GM12878 (cell line): ENCODE measurements around the gene PEX11A.

Experiments used
- ATF2 ChIP-seq: IDR thresholded peaks from 2 replicates; pipeline ENCODE4 v1.6.1; 2012; ENCODE audit warnings: low read length, inconsistent platforms
- BCLAF1 ChIP-seq: fragments of 450-650 bp; IDR thresholded peaks from 2 replicates; pipeline ENCODE4 v1.6.1; 2017; ENCODE audit warnings: antibody characterized with exemption, mild to moderate bottlenecking, moderate library complexity
- CBX3 ChIP-seq: fragments of 200-600 bp; sonication (generic); IDR thresholded peaks from 2 replicates; pipeline ENCODE4 v1.6.1; 2016; ENCODE audit warnings: low read depth, borderline replicate concordance
- MAX ChIP-seq: IDR thresholded peaks from 2 replicates; pipeline ENCODE4 v1.6.1; 2012; ENCODE audit warnings: low read depth, low read length, improper control_type of control experiment
- POLR2A ChIP-seq: IDR thresholded peaks from 2 replicates; pipeline ENCODE4 v1.6.1; 2011; ENCODE audit warnings: low read depth, mild to moderate bottlenecking, low read length
- RBBP5 ChIP-seq: fragments of 200-600 bp; sonication (generic); conservative IDR thresholded peaks from 2 replicates; pipeline ENCODE4 v1.6.1; 2016
- RCOR1 ChIP-seq: conservative IDR thresholded peaks from 2 replicates; pipeline ENCODE4 v1.6.1; 2012; ENCODE audit warnings: low read depth, low read length, improper control_type of control experiment
- SIX5 ChIP-seq: IDR thresholded peaks from 2 replicates; pipeline ENCODE4 v1.6.1; 2011; ENCODE audit warnings: mild to moderate bottlenecking, low read depth, low read length, moderate library complexity; ENCODE audit not compliant: severe bottlenecking
- SREBF2 ChIP-seq: IDR thresholded peaks from 2 replicates; pipeline ENCODE4 v1.6.1; 2012; ENCODE audit warnings: mild to moderate bottlenecking, low read length
- TAF1 ChIP-seq: IDR thresholded peaks from 2 replicates; pipeline ENCODE4 v1.6.1; 2011; ENCODE audit warnings: mild to moderate bottlenecking, low read depth, low read length, borderline replicate concordance
- ZNF274 ChIP-seq: IDR thresholded peaks from one replicate; pipeline ENCODE4 v1.8.0; 2011; ENCODE audit not compliant: insufficient read length, insufficient read depth
- TF ChIP-seq, protein P1 (sequence below), 3 experiments: IDR thresholded peaks in 2 of 3; conservative IDR thresholded peaks in 1 of 3; 2 replicates each; pipeline ENCODE4 v1.5.1; 2011; ENCODE audit warnings: low read depth in 3 of 3, low read length in 3 of 3, mild to moderate bottlenecking in 3 of 3, control low read depth in 2 of 3, moderate library complexity in 2 of 3, inconsistent platforms in 1 of 3, mixed read lengths in 1 of 3; ENCODE audit not compliant: control insufficient read depth in 2 of 3, insufficient read depth in 1 of 3; ENCODE audit errors: extremely low read depth in 1 of 3
- TF ChIP-seq, protein P2 (sequence below): IDR thresholded peaks from 2 replicates; pipeline ENCODE4 v1.6.1; 2012; ENCODE audit warnings: mild to moderate bottlenecking, low read depth, low read length
- TF ChIP-seq, protein P3 (sequence below): fragments of 450-650 bp; IDR thresholded peaks from 2 replicates; pipeline ENCODE4 v1.6.1; 2017; ENCODE audit warnings: mild to moderate bottlenecking, moderate library complexity

- no peak for TF ChIP-seq MAX
- TF ChIP-seq, protein P1, sequence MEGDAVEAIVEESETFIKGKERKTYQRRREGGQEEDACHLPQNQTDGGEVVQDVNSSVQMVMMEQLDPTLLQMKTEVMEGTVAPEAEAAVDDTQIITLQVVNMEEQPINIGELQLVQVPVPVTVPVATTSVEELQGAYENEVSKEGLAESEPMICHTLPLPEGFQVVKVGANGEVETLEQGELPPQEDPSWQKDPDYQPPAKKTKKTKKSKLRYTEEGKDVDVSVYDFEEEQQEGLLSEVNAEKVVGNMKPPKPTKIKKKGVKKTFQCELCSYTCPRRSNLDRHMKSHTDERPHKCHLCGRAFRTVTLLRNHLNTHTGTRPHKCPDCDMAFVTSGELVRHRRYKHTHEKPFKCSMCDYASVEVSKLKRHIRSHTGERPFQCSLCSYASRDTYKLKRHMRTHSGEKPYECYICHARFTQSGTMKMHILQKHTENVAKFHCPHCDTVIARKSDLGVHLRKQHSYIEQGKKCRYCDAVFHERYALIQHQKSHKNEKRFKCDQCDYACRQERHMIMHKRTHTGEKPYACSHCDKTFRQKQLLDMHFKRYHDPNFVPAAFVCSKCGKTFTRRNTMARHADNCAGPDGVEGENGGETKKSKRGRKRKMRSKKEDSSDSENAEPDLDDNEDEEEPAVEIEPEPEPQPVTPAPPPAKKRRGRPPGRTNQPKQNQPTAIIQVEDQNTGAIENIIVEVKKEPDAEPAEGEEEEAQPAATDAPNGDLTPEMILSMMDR (IDR thresholded peaks at IDR 0.05 in 2 of 3, conservative IDR thresholded peaks at IDR 0.05 in 1 of 3; ENCODE audit: control insufficient read depth in 2 of 3, extremely low read depth in 1 of 3, insufficient read depth in 1 of 3, low read depth in 3 of 3, low read length in 3 of 3), result no peak
- TF ChIP-seq ATF2, result no peak
- TF ChIP-seq ZNF274, result no peak
- TF ChIP-seq SREBF2, result no peak
- no peak for TF ChIP-seq POLR2A
- TF ChIP-seq BCLAF1, result no peak
- TF ChIP-seq TAF1, result no peak
- TF ChIP-seq, protein P2, sequence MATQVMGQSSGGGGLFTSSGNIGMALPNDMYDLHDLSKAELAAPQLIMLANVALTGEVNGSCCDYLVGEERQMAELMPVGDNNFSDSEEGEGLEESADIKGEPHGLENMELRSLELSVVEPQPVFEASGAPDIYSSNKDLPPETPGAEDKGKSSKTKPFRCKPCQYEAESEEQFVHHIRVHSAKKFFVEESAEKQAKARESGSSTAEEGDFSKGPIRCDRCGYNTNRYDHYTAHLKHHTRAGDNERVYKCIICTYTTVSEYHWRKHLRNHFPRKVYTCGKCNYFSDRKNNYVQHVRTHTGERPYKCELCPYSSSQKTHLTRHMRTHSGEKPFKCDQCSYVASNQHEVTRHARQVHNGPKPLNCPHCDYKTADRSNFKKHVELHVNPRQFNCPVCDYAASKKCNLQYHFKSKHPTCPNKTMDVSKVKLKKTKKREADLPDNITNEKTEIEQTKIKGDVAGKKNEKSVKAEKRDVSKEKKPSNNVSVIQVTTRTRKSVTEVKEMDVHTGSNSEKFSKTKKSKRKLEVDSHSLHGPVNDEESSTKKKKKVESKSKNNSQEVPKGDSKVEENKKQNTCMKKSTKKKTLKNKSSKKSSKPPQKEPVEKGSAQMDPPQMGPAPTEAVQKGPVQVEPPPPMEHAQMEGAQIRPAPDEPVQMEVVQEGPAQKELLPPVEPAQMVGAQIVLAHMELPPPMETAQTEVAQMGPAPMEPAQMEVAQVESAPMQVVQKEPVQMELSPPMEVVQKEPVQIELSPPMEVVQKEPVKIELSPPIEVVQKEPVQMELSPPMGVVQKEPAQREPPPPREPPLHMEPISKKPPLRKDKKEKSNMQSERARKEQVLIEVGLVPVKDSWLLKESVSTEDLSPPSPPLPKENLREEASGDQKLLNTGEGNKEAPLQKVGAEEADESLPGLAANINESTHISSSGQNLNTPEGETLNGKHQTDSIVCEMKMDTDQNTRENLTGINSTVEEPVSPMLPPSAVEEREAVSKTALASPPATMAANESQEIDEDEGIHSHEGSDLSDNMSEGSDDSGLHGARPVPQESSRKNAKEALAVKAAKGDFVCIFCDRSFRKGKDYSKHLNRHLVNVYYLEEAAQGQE, result no peak
- no peak for TF ChIP-seq SIX5
- no peak for TF ChIP-seq CBX3
- no peak for TF ChIP-seq RBBP5
- no peak for TF ChIP-seq RCOR1
- TF ChIP-seq, protein P3, sequence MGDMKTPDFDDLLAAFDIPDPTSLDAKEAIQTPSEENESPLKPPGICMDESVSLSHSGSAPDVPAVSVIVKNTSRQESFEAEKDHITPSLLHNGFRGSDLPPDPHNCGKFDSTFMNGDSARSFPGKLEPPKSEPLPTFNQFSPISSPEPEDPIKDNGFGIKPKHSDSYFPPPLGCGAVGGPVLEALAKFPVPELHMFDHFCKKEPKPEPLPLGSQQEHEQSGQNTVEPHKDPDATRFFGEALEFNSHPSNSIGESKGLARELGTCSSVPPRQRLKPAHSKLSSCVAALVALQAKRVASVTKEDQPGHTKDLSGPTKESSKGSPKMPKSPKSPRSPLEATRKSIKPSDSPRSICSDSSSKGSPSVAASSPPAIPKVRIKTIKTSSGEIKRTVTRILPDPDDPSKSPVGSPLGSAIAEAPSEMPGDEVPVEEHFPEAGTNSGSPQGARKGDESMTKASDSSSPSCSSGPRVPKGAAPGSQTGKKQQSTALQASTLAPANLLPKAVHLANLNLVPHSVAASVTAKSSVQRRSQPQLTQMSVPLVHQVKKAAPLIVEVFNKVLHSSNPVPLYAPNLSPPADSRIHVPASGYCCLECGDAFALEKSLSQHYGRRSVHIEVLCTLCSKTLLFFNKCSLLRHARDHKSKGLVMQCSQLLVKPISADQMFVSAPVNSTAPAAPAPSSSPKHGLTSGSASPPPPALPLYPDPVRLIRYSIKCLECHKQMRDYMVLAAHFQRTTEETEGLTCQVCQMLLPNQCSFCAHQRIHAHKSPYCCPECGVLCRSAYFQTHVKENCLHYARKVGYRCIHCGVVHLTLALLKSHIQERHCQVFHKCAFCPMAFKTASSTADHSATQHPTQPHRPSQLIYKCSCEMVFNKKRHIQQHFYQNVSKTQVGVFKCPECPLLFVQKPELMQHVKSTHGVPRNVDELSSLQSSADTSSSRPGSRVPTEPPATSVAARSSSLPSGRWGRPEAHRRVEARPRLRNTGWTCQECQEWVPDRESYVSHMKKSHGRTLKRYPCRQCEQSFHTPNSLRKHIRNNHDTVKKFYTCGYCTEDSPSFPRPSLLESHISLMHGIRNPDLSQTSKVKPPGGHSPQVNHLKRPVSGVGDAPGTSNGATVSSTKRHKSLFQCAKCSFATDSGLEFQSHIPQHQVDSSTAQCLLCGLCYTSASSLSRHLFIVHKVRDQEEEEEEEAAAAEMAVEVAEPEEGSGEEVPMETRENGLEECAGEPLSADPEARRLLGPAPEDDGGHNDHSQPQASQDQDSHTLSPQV, result no peak
Measured at GRCh38 chr15:89659295-89659694, 31.3 kb downstream of the PEX11A start.
